SH-SY5Y (cell line): ENCODE results near the gene STRBP.

Experiments
- GATA2 ChIP-seq: IDR thresholded peaks from 2 replicates; pipeline ENCODE4 v1.6.1; 2011; ENCODE audit warnings: mild to moderate bottlenecking, low read depth, low read length
- GATA3 ChIP-seq: IDR thresholded peaks from 2 replicates; pipeline ENCODE4 v1.6.1; 2011; ENCODE audit warnings: low read depth, mild to moderate bottlenecking, low read length, moderate library complexity

STRBP gene

DNA sequence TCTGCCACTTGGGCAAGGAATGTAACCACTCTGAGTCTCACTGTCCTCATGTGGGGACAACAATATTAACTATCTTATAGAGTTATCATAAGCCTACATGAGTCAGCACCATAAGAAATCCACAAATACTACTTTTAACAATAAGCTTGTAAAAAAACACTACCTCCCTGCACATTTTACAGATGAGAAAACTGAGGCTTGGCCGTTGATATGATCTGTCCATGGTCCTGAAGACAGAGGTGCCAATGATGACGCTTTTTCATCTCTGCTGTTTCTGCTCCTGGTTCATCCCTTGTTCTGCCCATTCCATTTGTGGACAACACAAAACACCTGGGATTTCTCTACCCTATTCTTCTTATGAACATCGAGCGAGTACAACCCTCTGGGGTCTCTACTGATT is 23.4 kb upstream of the STRBP start:
- TF ChIP-seq GATA3 (no peak), GATA2 (no peak)

GRCh38 chr9:123290764-123291163 is 22.4 kb upstream of the STRBP start:
- TF ChIP-seq GATA3 (no peak), GATA2 (no peak)

- TF ChIP-seq GATA3: no peak
- no peak for TF ChIP-seq GATA2
Measured at GRCh38 chr9:123287639-123288038, 19.3 kb upstream of the STRBP start.

DNA sequence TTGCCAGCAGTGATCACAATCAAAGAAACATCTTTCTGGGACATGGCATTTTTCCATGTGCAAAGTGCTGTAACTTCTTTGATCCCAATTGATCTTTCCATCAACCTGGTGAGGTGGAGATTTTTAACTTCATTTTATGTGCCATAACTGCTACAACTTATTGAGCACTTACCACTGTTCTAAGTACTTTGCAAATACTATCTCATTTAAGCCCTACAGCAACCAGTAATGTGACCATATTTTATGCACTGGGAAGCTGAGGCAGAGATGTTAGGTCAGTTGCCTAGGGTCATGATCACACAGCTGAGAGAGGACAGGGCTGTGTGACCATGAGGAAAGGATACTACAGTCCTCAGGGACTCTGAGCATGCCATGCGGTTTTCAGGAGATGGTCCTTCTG is 17.9 kb upstream of the STRBP start:
- TF ChIP-seq GATA2 (no peak), GATA3 (no peak)

DNA sequence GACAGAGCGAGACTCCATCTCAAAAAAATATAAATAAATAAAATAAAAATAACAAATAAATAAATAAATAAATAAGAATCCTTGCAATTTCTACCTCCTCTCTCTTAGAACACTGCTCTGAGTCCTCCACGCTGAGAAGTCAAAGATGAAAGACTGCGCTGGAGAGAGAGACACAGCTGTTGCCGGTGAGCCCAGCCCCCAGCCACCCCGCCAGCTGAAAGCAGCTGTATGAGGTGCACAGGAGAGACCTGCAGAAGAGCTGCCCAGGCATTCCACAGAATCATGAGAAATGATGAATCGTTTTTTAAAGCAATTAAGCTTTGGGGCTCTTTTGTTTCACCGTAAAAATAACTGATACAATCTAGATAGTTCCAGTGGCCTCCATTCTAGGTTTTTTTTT is 16.3 kb upstream of the STRBP start:
- TF ChIP-seq GATA3: no peak
- no peak for TF ChIP-seq GATA2

GRCh38 chr9:123283455-123283854 is 15.1 kb upstream of the STRBP start:
- TF ChIP-seq GATA3: no peak
- TF ChIP-seq GATA2: no peak

GRCh38 chr9:123283048-123283408 is 14.6 kb upstream of the STRBP start:
- TF ChIP-seq GATA2 (no peak), GATA3 (no peak)

- no peak for TF ChIP-seq GATA2
Measured at GRCh38 chr9:123282362-123283047, 14.1 kb upstream of the STRBP start.

DNA sequence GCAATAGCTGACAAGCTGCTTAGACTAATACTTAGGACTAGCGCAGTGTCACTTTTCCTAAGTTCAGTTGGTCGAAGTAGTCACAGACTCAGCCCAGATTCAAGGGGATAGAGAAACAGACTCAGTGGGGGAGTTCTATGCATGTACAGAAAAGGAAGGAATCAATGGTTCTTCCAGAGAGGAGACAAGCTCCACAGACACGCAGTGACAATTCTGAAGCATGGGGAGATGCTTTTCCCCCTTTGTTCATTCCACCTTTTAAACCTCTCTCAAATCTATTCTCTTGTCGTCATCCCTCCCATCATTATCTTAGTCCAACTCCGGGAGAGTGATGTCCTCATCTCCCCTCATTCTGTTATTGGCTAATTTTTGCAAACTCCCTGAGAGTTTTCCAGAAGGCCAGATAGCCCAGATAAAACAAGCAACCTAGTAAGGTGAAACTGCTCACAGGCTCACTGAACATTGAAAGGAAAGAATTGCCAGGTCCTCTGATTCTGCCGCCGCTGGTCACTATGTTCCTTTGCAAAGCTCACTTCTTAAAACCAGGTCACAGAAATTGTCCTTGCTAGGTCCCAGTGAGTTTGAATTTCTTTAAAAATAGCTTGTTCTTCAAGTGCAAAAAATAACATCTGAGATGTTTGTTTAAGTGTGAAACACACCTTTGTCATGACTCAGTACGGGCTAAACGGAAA is 13.4 kb upstream of the STRBP start:
- TF ChIP-seq GATA3 (no peak), GATA2 (no peak)

- TF ChIP-seq GATA2 (no peak), GATA3 (no peak)
Measured at GRCh38 chr9:123278361-123278760, 10.0 kb upstream of the STRBP start.

GRCh38 chr9:123276551-123276950 is 8.2 kb upstream of the STRBP start:
- TF ChIP-seq GATA3 (no peak), GATA2 (no peak)

GRCh38 chr9:123269281-123269680 is 895 bp upstream of the STRBP start:
- TF ChIP-seq GATA2: no peak
- no peak for TF ChIP-seq GATA3

- no peak for TF ChIP-seq GATA3
- no peak for TF ChIP-seq GATA2
Measured at GRCh38 chr9:123268199-123268464, 254 bp downstream of the STRBP start.

DNA sequence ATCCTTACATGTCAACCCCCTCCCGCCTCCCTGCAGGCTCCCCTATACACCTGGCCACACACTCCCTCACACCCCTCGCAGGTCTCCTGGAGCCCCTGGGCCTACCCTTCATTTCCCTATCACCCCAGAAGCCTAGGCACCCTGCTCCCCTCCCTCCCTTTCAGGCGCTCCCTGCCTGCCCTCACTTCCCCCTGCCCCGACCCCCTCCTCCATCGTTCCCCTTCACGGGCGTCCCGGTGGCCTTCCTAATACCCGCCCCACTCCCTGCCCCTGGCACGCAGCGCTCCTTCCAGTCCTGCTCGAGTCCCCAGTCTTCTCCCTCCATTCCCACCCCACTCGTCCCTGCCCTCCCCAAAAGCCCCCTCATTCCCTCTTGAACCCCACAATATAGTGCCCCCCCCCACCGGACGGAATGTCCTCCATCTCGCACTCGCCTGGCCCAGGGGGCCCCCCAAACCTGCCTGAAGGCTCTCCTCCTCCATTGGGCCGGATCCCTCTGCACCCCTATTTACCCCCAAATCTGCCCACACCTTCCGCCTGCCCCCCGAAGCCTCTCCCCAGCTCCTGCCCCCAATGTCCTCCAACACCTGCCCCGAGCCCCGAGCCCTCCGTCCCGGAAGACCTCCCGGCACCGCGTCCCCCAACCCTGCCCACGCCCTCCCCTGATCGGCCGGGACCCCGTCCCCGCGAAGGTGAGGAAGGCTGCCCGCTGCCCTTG is 746 bp downstream of the STRBP start:
- TF ChIP-seq GATA3 (no peak), GATA2 (no peak)

- TF ChIP-seq GATA2: no peak
- TF ChIP-seq GATA3: no peak
Measured at GRCh38 chr9:123266655-123267399, 1.6 kb downstream of the STRBP start.

DNA sequence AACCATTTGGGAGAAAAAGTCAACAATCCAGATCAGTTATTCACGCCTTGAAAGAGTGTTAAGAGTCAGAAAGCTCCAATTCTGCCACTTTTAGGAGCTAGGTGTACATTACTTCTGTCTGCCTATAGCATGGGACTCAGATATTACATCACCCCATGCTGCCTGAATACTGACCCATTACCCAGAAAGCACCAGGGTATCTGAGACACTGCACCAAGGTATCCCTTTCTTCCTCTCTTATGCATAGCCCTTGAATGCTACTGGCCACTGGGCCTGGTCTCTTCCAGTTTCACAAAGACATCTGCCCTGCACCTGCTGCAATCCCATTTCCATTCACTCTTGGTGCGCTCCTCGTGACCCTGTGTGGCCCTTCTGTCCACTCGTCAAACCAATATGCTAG is 2.6 kb downstream of the STRBP start:
- TF ChIP-seq GATA2 (no peak), GATA3 (no peak)
